ENCODE measurements around the gene TYMP. TPM values are rescaled to one million over a fixed set of nuclear protein-coding genes. Genes with fewer than 3 reads are reported as not detected.

The TYMP gene
- total RNA-seq, 1 experiment from 2014 or later: 22.2 TPM

DNA sequence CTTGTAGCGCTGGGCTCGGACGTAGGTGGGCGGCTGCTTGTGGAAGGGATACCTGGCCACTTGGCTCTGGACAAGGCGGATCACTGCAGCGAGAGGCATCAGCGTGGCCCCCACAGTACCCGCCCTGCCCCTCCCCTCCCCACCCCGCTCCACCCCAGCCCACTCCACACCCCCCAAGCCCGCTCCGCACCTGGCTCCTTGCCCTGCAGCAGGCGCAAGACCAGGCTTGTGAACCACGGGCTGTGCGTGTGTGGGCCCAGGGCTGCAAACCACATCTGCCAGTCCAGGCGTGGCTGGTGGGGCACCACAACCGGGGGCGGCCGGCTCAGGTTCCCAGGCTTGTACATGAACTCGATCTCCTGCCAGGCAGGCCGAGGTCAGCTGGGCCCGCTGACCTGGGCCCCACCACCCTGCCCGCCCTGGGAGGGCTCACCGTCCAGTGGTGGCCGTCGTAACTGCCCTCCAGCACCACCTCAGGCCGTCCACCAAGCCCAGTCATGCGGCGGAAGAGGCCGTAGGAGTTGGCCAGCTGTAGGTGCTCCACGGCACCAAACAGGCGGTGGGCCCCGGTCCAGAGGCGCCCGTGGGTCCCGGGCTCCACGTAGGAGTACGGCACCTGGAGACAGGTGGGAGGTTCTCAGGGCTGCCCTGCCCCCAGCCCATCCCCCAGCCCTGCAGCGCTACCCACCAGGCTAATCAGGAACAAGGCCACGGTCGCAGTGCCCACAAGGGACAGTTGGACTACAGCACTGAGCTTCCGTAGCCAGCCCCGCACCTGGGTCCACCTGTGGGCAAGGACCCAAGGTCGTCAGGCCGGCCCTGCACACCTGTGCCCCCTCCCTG is 25.2 kb downstream of the TYMP start:
- Histone ChIP-seq H3K27me3 (no peaks in the 10 kb centered on the region), H3K36me3 (peaks cover 18% of the 10 kb centered on the region), H3K4me3 (no peak overlapping the region), H3K9me3 (no peaks in the 10 kb centered on the region)
- DNase-seq: no peak

- no peak for DNase-seq
- no peaks in the 10 kb centered on the region for H3K9me3 ChIP-seq
- H3K27me3 ChIP-seq: no peaks in the 10 kb centered on the region
- no peak overlapping the region for H3K4me3 ChIP-seq
- H3K36me3 ChIP-seq: peaks cover 18% of the 10 kb centered on the region
Measured at GRCh38 chr22:50503475-50504145, 26.2 kb downstream of the TYMP start.

DNA sequence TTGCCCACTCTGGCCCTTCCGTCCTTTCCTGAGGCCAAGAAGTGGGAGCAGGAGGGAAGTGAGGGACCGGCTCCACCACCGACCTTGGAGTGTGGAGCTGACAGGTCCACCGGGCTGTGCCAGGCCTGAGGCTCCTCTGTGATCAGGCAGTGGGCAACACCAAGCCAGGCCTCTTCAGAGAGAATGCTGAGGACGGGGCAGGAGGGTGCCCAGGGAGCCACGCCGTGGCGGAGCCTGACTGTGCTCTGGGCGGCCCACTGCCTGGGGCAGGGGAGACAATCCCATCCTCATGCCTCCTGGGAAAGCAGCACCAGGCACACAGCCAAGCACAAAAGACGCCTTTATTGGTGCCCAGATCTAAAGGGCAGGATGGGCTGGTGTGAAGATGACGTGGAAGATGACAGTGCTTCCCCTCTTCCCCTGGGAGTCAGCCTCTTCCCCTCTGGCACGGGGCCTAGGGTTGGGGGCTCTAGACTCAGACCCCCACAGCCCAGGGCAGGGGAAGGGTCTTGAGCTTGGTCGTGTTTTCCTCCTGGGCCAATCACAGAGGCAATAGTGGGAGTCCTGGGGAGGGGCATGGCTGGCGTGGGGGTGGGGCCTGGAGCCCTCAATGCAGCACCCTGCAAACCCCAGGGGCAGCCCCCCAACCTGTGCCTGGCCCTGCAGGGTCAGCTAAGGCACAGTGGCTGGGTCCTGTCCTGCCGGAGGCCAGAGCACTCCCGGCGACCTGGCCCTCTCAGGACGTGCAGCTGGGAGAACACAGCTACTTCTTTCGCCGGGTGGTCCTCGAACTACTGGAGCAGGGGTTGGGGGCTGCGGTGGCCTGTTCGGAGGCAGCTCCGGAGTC is 27.0 kb downstream of the TYMP start:
- no peak for DNase-seq
- H3K36me3 ChIP-seq: peaks cover 18% of the 10 kb centered on the region
- H3K9me3 ChIP-seq: no peaks in the 10 kb centered on the region
- H3K27me3 ChIP-seq: no peaks in the 10 kb centered on the region
- H3K4me3 ChIP-seq: no peak overlapping the region

GRCh38 chr22:50502096-50502495 is 27.7 kb downstream of the TYMP start:
- Histone ChIP-seq H3K36me3 (peaks cover 18% of the 10 kb centered on the region), H3K9me3 (no peaks in the 10 kb centered on the region), H3K4me3 (no peak overlapping the region), H3K27me3 (no peaks in the 10 kb centered on the region)
- DNase-seq: no peak

DNA sequence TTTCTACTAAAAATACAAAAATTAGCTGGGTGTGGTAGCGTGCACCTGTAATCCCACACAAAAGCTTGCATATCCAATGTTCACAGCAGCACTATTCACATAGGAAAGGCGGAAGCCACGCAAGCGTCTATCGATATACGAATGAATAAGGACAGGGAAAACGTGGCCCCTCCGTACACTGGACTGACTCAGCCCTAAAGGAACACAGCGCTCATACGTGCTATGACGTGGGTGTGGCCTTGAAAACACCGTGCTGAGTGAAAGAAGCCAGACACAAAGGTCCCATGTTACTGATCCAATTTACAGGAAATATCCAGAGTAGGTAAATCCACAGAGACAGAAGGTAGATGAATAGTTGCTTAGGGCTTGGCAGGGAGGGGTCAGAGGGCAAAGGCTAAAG is 29.4 kb downstream of the TYMP start:
- Histone ChIP-seq H3K36me3 (peaks cover 12% of the 10 kb centered on the region), H3K4me3 (no peak overlapping the region), H3K27me3 (no peaks in the 10 kb centered on the region), H3K9me3 (no peaks in the 10 kb centered on the region)
- DNase-seq: no peak

- peaks cover 2% of the 10 kb centered on the region; the same call in 1 of the 2 replicates for H3K36me3 ChIP-seq
- peak; percentile 44 for DNase-seq
- no peaks in the 10 kb centered on the region for H3K27me3 ChIP-seq
- H3K4me3 ChIP-seq: no peak overlapping the region
- no peaks in the 10 kb centered on the region for H3K9me3 ChIP-seq
Measured at GRCh38 chr22:50498322-50498890, 31.4 kb downstream of the TYMP start.

- no peak for DNase-seq
- Histone ChIP-seq H3K36me3 (no peaks in the 10 kb centered on the region), H3K9me3 (no peaks in the 10 kb centered on the region), H3K27me3 (no peaks in the 10 kb centered on the region), H3K4me3 (no peak overlapping the region)
Measured at GRCh38 chr22:50497093-50497492, 32.7 kb downstream of the TYMP start.

- Histone ChIP-seq H3K4me3 (no peak overlapping the region), H3K9me3 (no peaks in the 10 kb centered on the region), H3K27me3 (no peaks in the 10 kb centered on the region), H3K36me3 (no peaks in the 10 kb centered on the region)
- no peak for DNase-seq
Measured at GRCh38 chr22:50490531-50491308, 39.1 kb downstream of the TYMP start.

- H3K36me3 ChIP-seq: no peaks in the 10 kb centered on the region
- DNase-seq: no peak
- H3K27me3 ChIP-seq: no peaks in the 10 kb centered on the region
- no peak overlapping the region for H3K4me3 ChIP-seq
- no peaks in the 10 kb centered on the region for H3K9me3 ChIP-seq
Measured at GRCh38 chr22:50489363-50490243, 40.2 kb downstream of the TYMP start.

DNA sequence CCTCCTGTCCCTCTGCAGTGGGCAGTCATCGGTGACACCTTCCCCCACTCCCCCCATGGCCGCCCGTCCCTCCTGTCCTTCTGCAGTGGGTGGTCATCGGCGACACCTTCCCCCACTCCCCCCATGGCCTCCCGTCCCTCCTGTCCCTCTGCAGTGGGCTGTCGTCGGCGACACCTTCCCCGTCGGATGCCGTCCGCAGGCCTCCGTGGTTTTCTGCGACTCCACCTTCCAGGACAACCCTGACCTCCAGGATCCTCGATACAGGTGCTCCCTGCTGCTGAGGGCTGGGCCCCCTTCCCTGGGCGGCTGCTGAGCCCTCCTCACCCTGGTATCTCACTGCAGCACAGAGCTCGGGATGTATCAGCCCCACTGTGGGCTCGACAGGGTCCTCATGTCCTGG is 40.9 kb downstream of the TYMP start:
- DNase-seq: no peak
- Histone ChIP-seq H3K36me3 (no peaks in the 10 kb centered on the region), H3K4me3 (no peak overlapping the region), H3K9me3 (no peaks in the 10 kb centered on the region), H3K27me3 (no peaks in the 10 kb centered on the region)

DNA sequence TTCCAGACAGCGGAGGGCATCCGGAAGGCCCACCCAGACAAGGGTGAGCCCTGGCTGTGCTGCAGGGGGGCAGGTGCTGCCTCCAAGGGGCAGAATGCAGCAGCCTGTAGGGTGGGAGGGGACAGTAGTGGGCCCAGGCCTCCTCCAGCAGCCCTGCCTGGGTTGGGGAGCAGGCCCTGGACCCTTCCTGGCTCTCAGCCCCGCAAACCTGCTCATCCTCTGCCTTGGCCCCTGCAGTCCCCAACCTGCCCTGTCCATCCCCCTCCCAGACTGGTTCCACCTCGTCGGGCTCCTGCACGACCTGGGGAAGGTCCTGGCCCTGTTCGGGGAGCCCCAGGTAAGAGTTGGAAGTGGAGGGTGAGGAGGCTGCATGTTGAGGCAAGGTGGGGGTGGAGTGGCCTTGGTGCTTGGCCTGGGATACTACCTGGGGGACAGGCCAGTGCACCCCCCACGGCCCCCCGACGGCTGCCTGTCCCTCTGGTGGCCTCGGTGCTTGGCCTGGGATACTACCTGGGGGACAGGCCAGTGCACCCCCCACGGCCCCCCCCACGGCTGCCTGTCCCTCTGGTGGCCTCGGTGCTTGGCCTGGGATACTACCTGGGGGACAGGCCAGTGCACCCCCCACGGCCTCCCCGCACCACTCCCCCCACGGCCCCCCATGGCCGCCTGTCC is 41.7 kb downstream of the TYMP start:
- no peak overlapping the region for H3K4me3 ChIP-seq
- no peaks in the 10 kb centered on the region for H3K9me3 ChIP-seq
- DNase-seq: no peak
- H3K36me3 ChIP-seq: peaks cover 3% of the 10 kb centered on the region
- no peaks in the 10 kb centered on the region for H3K27me3 ChIP-seq

- DNase-seq: no peak
- no peaks in the 10 kb centered on the region for H3K27me3 ChIP-seq
- peaks cover 7% of the 10 kb centered on the region for H3K36me3 ChIP-seq
- no peak overlapping the region for H3K4me3 ChIP-seq
- H3K9me3 ChIP-seq: no peaks in the 10 kb centered on the region
Measured at GRCh38 chr22:50487290-50488005, 42.4 kb downstream of the TYMP start.

DNA sequence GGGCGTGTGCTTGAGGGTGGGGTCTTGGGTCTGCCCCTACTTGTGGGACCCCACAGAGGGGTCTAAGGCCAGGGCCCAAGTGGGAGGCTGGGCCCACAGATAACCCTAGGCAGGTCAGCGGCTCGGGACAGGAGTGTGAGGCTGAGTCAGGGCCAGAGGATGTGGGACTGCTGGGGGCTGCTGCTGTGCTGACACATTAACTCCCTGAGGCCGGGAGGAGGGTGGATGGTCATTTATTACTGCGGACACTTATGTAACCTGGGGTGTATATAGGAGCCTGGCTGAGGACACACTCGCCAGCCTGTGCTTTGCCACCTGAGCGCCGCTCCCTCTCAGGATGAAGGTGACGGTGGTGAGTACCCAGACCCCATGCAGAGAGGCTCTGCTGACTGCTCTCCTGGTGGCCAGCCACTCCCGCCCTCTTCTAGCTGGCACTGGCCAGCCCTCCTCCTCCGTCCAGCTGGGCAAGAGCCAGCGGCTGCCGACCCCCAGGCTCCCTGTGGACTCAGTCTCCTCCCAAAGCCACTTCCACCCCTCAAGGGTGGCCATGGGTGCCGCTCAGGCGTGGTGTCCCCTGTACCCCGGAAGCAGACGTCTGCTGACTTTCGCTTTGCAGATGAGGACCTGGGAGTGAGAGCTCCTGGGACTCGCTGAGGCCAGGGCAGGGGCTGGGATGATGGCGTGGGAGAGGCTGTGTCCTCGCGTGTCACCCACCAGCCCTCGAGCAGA is 43.1 kb downstream of the TYMP start, which contains the start of gene MIOX:
MIOX (plus strand) TSS at position 299 of the 729 bp plus-strand sequence; CDS start at position 338, 39 bp downstream.
- Histone ChIP-seq H3K4me3 (no peak within 1 kb of the TSS), H3K27me3 (no peaks in the 10 kb centered on the region), H3K36me3 (peaks cover 12% of the 10 kb centered on the region), H3K9me3 (no peaks in the 10 kb centered on the region)
- DNase-seq: no peak

Data from MG63 (cell line).